GM19035 (cell line): ENCODE data around the gene NSFL1C.
A peak's percentile ranks its signal among the peaks of the same experiment; 100 is the strongest.

Source experiments
- ATAC-seq: cut with Tn5 transposase; IDR thresholded peaks from one replicate; pipeline ENCODE4 v1.9.1; 2021; ENCODE audit not compliant: unreplicated experiment

The NSFL1C gene

GRCh38 chr20:1394686-1395085 is 72.0 kb downstream of the NSFL1C start:
- no peak for ATAC-seq

DNA sequence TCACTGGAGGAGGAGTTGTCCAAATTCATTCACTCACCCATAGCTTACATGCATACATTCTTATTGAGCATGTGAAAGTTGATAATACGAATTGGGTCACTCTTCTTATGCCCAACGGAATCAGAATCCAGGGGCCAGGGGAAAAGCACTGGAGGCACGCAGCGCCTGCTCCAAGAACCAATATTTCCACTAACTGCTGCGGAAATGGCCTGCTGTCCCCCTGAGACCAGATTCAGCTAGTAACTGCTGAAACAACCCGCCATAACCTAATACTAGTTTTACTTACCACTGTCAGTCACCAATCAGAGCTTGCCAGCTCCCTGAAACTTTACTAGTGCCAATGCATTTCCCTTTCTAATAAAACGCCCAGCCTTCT is 73.2 kb downstream of the NSFL1C start:
- no peak for ATAC-seq

GRCh38 chr20:1392693-1393506 is 73.7 kb downstream of the NSFL1C start, which contains the start of gene FKBP1A:
Gene FKBP1A (minus strand): TSS chr20:1393054. CDS start chr20:1392998, 56 bp downstream.
- peak; percentile 86 for ATAC-seq

DNA sequence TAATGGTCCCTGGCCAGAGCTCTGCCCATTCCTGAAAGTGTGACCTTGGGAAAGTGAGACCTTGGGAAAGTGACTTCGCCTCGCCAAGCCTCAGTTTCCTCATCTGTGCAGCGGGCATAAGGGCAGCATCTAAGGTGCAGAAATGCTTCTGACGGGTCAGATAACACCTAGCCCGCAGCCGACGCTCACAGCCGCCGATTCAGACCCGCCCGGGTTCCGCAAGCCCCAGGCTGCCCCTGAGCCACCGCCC is 74.3 kb downstream of the NSFL1C start:
- ATAC-seq = peak; percentile 25
